Measurements from ENCODE around the gene PIK3CA.
A peak's percentile ranks its signal among the peaks of the same experiment; 100 is the strongest.
"Not testable (repeated sequence)": the region's sequence is repeated elsewhere in the genome, so short reads cannot be mapped to it uniquely, and the experiment has no call there.

PIK3CA gene

GRCh38 chr3:179247289-179248015 is 99.3 kb downstream of the PIK3CA start:
- no peaks in the 10 kb centered on the region for H3K27me3 Mint-ChIP-seq
- no peak for DNase-seq
- no peaks in the 10 kb centered on the region for H3K4me1 Mint-ChIP-seq (ENCODE audit: low read depth)
- H3K36me3 Mint-ChIP-seq (ENCODE audit: low read depth): peaks cover 3% of the 10 kb centered on the region
- H3K27ac Mint-ChIP-seq: no peak overlapping the region
- no peak overlapping the region for H3K4me3 Mint-ChIP-seq
- H3K9me3 Mint-ChIP-seq: no peaks in the 10 kb centered on the region

- no peaks in the 10 kb centered on the region for H3K4me1 Mint-ChIP-seq (ENCODE audit: low read depth)
- H3K4me3 Mint-ChIP-seq: no peak within 1 kb of the TSS
- DNase-seq: no peak
- H3K27ac Mint-ChIP-seq: no peak within 1 kb of the TSS
- H3K9me3 Mint-ChIP-seq: no peaks in the 10 kb centered on the region
- H3K27me3 Mint-ChIP-seq: no peaks in the 10 kb centered on the region
- peaks cover 3% of the 10 kb centered on the region for H3K36me3 Mint-ChIP-seq (ENCODE audit: low read depth)
Observed at GRCh38 chr3:179250803-179251476, 102.8 kb downstream of the PIK3CA start, which contains the start of gene KCNMB3. Gene KCNMB3, minus strand, starts transcription at chr3:179251114. Its CDS starts 124 bp downstream, at chr3:179250990.

- no peak for DNase-seq
- H3K4me1 Mint-ChIP-seq (ENCODE audit: low read depth): peaks cover 21% of the 10 kb centered on the region
- peaks cover 18% of the 10 kb centered on the region for H3K9me3 Mint-ChIP-seq
- no peak overlapping the region for H3K4me3 Mint-ChIP-seq
- no peak overlapping the region for H3K27ac Mint-ChIP-seq
- no peaks in the 10 kb centered on the region for H3K36me3 Mint-ChIP-seq (ENCODE audit: low read depth)
- H3K27me3 Mint-ChIP-seq: peaks cover 3% of the 10 kb centered on the region
Observed at GRCh38 chr3:179256813-179257212, 108.7 kb downstream of the PIK3CA start.

GRCh38 chr3:179257742-179258141 is 109.6 kb downstream of the PIK3CA start:
- not testable (repeated sequence) for H3K27me3 Mint-ChIP-seq; H3K36me3 Mint-ChIP-seq (ENCODE audit: low read depth); DNase-seq; H3K27ac Mint-ChIP-seq; H3K4me3 Mint-ChIP-seq
- Mint-ChIP-seq H3K9me3 (peaks cover 18% of the 10 kb centered on the region), H3K4me1 (ENCODE audit: low read depth) (peaks cover 23% of the 10 kb centered on the region)

GRCh38 chr3:179258820-179259219 is 110.7 kb downstream of the PIK3CA start:
- DNase-seq: no peak
- peaks cover 18% of the 10 kb centered on the region for H3K9me3 Mint-ChIP-seq
- peaks cover 3% of the 10 kb centered on the region for H3K27me3 Mint-ChIP-seq
- no peaks in the 10 kb centered on the region for H3K36me3 Mint-ChIP-seq (ENCODE audit: low read depth)
- no peak overlapping the region for H3K27ac Mint-ChIP-seq
- H3K4me1 Mint-ChIP-seq (ENCODE audit: low read depth): peaks cover 23% of the 10 kb centered on the region
- no peak overlapping the region for H3K4me3 Mint-ChIP-seq

GRCh38 chr3:179259959-179260756 is 112.0 kb downstream of the PIK3CA start:
- DNase-seq; H3K36me3 Mint-ChIP-seq (ENCODE audit: low read depth); H3K27me3 Mint-ChIP-seq: not testable (repeated sequence)
- Mint-ChIP-seq H3K27ac (peak overlapping the region; percentile 13), H3K4me1 (ENCODE audit: low read depth) (peaks cover 23% of the 10 kb centered on the region), H3K4me3 (peak overlapping the region; percentile 68), H3K9me3 (peaks cover 18% of the 10 kb centered on the region)

GRCh38 chr3:179260949-179261765 is 113.0 kb downstream of the PIK3CA start:
- no peak overlapping the region for H3K27ac Mint-ChIP-seq
- DNase-seq: peak; percentile 76
- H3K36me3 Mint-ChIP-seq (ENCODE audit: low read depth): no peaks in the 10 kb centered on the region
- peak overlapping the region; percentile 73 for H3K4me3 Mint-ChIP-seq
- H3K27me3 Mint-ChIP-seq: peaks cover 5% of the 10 kb centered on the region
- peaks cover 23% of the 10 kb centered on the region for H3K4me1 Mint-ChIP-seq (ENCODE audit: low read depth)
- peaks cover 18% of the 10 kb centered on the region for H3K9me3 Mint-ChIP-seq

- H3K4me3 Mint-ChIP-seq: no peak overlapping the region
- peaks cover 23% of the 10 kb centered on the region for H3K4me1 Mint-ChIP-seq (ENCODE audit: low read depth)
- H3K27ac Mint-ChIP-seq: no peak overlapping the region
- H3K36me3 Mint-ChIP-seq (ENCODE audit: low read depth): no peaks in the 10 kb centered on the region
- DNase-seq: no peak
- peaks cover 18% of the 10 kb centered on the region for H3K9me3 Mint-ChIP-seq
- peaks cover 13% of the 10 kb centered on the region for H3K27me3 Mint-ChIP-seq
Observed at GRCh38 chr3:179263134-179263533, 115.0 kb downstream of the PIK3CA start.

GRCh38 chr3:179264449-179264848 is 116.3 kb downstream of the PIK3CA start:
- Mint-ChIP-seq H3K4me1 (ENCODE audit: low read depth) (peaks cover 20% of the 10 kb centered on the region), H3K9me3 (peaks cover 12% of the 10 kb centered on the region), H3K36me3 (ENCODE audit: low read depth) (no peaks in the 10 kb centered on the region), H3K27ac (no peak overlapping the region), H3K4me3 (no peak overlapping the region), H3K27me3 (peaks cover 19% of the 10 kb centered on the region)
- no peak for DNase-seq

- Mint-ChIP-seq H3K27ac (no peak overlapping the region), H3K36me3 (ENCODE audit: low read depth) (no peaks in the 10 kb centered on the region), H3K27me3 (peaks cover 20% of the 10 kb centered on the region), H3K9me3 (peaks cover 5% of the 10 kb centered on the region), H3K4me1 (ENCODE audit: low read depth) (peaks cover 14% of the 10 kb centered on the region), H3K4me3 (no peak overlapping the region)
- DNase-seq: no peak
Observed at GRCh38 chr3:179265092-179265491, 116.9 kb downstream of the PIK3CA start.

- H3K4me1 Mint-ChIP-seq (ENCODE audit: low read depth): peaks cover 6% of the 10 kb centered on the region
- no peak for DNase-seq
- peaks cover 17% of the 10 kb centered on the region for H3K27me3 Mint-ChIP-seq
- no peak overlapping the region for H3K4me3 Mint-ChIP-seq
- H3K9me3 Mint-ChIP-seq: no peaks in the 10 kb centered on the region
- H3K27ac Mint-ChIP-seq: no peak overlapping the region
- no peaks in the 10 kb centered on the region for H3K36me3 Mint-ChIP-seq (ENCODE audit: low read depth)
Observed at GRCh38 chr3:179265875-179266274, 117.7 kb downstream of the PIK3CA start.

- H3K9me3 Mint-ChIP-seq: no peaks in the 10 kb centered on the region
- no peak for DNase-seq
- H3K36me3 Mint-ChIP-seq (ENCODE audit: low read depth): no peaks in the 10 kb centered on the region
- H3K27ac Mint-ChIP-seq: no peak overlapping the region
- peaks cover 17% of the 10 kb centered on the region for H3K27me3 Mint-ChIP-seq
- peaks cover 2% of the 10 kb centered on the region for H3K4me1 Mint-ChIP-seq (ENCODE audit: low read depth)
- H3K4me3 Mint-ChIP-seq: no peak overlapping the region
Observed at GRCh38 chr3:179266701-179267211, 118.6 kb downstream of the PIK3CA start.

- Mint-ChIP-seq H3K4me1 (ENCODE audit: low read depth) (no peaks in the 10 kb centered on the region), H3K27me3 (peaks cover 17% of the 10 kb centered on the region), H3K36me3 (ENCODE audit: low read depth) (no peaks in the 10 kb centered on the region), H3K27ac (no peak overlapping the region), H3K9me3 (no peaks in the 10 kb centered on the region), H3K4me3 (no peak overlapping the region)
- DNase-seq: no peak
Observed at GRCh38 chr3:179268400-179269051, 120.4 kb downstream of the PIK3CA start.

All from activated T-cell treated with anti-CD3 and anti-CD28 coated beads, Interleukin-2, amount 50 U/mL, for 24 hours (primary cell).